Kidney tubule cell (primary cell): ENCODE data around the gene PPARA.
A peak's percentile ranks its signal among the peaks of the same experiment; 100 is the strongest.
"Not testable (repeated sequence)": the region's sequence is repeated elsewhere in the genome, so short reads cannot be mapped to it uniquely, and the experiment has no call there.

ENCODE experiments used
- DNase-seq: peaks from one replicate; pipeline ENCODE4 v3.0.0-alpha.2; 2018; ENCODE audit warnings: low spot score

PPARA gene

GRCh38 chr22:46244771-46245170 is 94.4 kb downstream of the PPARA start:
- DNase-seq = no peak

GRCh38 chr22:46245511-46245910 is 95.2 kb downstream of the PPARA start:
- peak; percentile 32 for DNase-seq

DNA sequence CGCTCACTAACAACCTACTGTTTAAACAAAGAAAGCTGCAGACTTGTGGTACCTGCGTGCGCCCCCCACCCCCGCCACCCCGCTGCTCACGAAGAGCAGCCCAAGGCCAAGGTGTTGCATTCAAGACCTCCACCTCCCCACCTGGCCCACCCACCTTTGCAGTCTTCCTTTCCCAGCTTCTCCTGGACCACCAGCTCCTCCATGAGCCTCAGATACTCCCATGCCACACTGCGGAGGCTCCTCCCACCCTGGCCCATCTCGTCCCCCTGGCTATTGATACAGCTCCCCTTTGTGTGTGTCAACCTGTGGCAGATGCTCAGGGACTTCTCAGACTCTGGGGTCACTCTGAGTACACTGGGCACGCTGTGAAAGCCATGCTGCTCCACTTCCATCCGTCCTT is 95.9 kb downstream of the PPARA start:
- no peak for DNase-seq

DNA sequence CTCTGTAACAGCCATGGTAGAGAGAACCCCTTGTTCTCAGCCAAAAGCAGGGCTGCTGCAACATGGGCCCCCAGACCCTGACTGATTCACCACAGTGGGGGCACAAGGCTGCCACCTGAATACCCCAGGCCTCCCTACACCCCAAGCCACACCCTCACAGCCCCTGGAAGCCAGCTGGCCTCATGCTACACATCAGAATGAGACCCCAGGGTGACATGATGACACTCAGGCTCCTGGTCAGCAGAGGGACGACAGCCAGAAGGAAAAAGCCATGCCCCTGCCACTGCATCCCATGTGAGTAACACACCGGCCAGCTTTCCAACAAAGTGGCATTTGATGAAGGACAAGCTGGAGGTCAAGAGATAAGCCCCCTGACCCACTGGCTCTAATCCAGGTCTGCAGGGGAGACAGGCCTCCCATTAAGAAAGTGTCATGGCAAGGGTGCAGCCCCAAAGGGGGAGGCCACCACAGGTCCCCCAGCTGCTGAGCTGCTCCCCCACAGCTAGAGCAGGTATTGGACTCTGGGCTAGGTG is 97.2 kb downstream of the PPARA start:
- no peak for DNase-seq

DNA sequence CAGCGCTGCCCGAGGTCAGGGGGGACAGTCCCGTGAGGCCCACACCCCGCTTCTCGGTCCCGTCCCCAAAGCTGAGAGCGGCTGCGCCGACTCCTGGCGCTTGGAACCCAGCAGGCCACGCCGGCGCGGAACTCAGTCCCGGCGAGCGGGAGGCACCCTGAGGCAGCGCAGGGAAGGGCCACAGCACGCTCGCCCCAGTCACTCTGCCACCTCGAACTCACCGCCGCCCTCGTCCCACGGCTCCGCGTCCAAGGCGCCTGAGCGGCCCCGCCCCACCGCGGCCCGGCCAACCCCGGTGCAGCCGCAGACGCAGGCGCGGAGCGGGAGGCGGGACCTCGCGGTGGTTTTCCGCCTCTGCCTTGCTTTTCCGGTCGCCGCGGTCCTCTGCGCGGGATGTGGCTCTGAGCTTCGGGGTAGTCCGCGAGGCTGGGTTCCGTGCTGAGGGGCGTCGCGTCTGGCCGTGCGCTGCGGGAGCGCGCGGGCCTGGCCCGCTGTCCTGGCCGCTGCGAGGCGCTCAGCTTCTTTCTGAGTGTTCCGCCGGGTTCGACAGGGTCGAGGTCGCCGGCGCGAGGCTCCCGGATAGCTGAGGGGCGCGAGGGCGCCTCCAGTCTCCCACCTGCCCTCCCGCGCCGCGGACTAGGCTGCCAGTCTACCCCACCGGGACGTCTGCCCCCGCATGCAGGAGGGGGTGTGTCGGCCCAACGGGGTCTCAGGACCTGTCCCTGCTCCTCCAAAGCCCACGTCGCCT is 99.9 kb downstream of the PPARA start, which contains the start of gene CDPF1:
Gene CDPF1 (minus strand): TSS at position 259 of the 748 bp plus-strand sequence. CDS start 2,009 bp downstream, outside the sequence.
- peak; percentile 90 for DNase-seq

DNA sequence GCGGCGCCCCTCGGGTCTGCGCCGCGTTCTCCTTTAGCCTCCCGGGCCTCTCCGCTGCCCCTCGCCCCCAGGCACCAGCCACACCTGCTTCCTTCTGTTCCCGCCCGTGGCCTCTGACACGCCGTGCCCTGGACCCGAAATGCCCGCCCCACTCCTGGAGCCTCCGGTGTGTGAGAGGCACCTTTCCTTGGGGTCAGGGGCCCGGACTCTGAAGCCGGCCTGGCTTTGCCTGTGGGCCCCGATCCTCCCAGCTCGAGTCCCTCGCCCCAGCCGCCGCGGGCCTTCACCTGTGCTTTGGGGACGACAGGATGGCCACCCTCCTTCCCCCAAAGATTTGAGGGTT is 100.4 kb downstream of the PPARA start:
- no peak for DNase-seq

GRCh38 chr22:46251266-46251665 is 100.9 kb downstream of the PPARA start:
- no peak for DNase-seq

GRCh38 chr22:46251816-46252380 is 101.6 kb downstream of the PPARA start:
- no peak for DNase-seq

DNA sequence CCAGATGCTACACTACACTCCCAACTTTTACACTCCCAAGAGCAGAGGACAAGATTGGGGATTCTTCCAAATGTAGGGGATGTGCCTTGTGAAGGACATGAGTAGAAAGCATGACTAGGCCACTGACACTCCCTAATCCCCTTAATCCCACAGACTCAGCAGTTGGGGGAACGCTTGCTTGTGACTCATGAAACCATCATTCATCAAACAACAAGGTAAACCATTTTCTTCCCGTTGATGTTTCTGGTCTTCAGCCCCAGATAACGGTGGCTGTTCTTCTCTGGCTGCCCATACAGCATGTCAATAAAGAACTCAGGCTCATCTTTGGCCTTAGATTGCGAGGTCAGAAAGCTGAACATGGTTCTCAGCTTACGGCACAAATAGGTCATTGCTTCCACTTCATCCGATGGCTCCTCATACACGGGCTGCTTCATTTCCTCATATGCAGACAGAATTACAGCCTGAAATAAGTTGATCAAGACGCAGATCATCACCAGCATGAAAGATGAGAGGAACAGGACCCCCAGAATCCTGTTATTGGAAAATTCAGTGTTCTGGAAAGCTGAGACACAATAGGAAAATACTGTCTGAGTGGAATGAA is 106.1 kb downstream of the PPARA start:
- DNase-seq = peak; percentile 5

DNA sequence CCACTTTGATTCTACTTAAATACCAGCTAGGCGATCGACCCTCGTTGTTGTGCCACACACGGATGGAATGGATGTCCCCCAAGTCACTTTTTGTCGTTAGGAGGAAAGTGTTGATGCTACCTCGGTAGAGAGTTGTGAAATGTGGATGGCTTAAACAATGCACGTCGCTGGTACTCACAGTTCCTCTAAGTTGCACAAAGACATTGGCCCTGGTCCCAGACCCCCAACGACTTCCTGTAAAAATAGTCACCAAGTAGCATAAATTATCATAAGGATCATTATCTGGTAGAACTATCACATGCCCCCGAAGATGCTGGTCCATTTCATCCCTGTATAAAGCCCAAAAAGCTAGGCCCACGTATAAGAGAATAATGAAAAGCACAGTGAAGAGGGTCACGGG is 109.0 kb downstream of the PPARA start:
- DNase-seq = no peak

GRCh38 chr22:46260038-46260437 is 109.7 kb downstream of the PPARA start:
- DNase-seq = no peak

DNA sequence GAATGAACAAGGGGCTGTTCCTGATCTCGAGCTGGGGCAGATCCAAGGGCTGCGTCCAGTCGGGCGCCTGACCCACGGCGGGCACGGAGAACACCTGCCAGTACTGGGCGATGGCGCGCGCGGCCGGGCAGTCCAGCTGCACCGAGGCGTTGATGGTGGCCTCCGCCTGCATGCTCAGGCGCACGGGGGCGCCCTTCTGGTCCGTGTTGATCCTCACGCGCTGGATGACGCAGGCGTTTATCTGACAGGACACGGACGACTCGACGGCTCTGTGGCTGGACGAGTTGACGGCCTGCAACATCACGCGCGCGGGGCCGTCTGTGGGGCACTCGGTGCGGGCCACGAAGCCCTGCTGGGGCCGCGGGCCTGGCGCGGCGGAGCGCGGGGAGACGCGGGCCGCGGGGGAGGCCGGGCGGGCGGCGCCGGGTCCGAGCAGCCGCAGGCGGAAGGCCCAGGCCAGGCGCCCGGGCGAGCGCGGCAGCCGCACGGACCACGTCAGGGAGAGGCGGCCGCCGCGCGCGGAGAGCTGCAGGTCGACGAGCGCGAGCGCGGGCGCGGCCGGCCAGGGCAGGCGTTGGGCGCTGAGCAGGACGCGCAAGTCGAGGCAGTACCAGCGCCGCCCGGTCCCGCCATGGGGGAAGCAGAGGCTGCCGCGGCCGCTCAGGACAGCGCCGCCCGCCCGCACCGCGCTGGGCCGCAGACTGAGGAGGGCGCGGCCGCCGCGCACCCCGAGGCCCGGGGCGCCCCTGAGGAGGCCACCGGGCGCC is 112.3 kb downstream of the PPARA start:
- peak; percentile 20 for DNase-seq

GRCh38 chr22:46263216-46263590 is 112.9 kb downstream of the PPARA start, which contains the start of gene PKDREJ:
TSS of gene PKDREJ (minus strand) at chr22:46263343. CDS start at chr22:46263322, 21 bp downstream.
- no peak for DNase-seq

DNA sequence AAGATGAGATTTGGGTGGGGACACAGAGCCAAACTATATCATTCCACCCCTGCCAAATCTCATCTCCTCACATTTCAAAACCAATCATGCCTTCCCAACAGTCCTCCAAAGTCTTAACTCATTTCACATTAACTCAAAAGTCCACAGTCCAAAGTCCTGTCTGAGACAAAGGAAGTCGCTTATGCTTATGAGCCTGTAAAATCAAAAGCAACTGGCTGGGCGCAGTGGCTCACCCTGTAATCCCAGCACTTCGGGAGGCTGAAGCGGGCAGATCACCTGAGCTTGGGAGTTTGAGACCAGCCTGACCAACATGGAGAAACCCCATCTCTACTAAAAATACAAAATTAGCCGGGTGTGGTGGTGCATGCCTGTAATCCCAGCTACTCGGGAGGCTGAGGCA is 114.2 kb downstream of the PPARA start:
- not testable (repeated sequence) for DNase-seq

GRCh38 chr22:46265627-46266026 is 115.3 kb downstream of the PPARA start:
- DNase-seq = not testable (repeated sequence)

- DNase-seq = peak; percentile 84
Observed at GRCh38 chr22:46267431-46268279, 117.3 kb downstream of the PPARA start, which contains the start of gene TTC38. TSS of gene TTC38 (plus strand) at chr22:46268008. CDS start at chr22:46268040, 32 bp downstream.

DNA sequence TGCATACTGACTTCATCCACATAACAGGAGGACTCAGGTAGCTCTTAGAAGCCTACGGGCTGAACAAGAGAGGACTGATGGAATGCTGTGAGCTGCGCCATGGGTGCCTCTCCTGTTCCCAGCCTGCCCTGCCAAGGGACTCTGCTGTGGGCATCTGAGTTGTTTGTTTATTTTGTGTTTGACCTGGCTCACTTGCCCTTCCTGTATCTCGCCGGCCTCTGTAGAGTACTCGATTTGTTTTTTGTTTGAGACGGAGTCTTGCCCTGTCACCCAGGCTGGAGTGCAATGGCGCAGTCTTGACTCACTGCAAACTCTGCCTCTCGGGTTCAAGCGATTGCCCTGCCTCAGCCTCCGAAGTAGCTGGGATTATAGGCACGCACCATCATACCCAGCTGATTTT is 119.2 kb downstream of the PPARA start:
- DNase-seq = no peak

DNA sequence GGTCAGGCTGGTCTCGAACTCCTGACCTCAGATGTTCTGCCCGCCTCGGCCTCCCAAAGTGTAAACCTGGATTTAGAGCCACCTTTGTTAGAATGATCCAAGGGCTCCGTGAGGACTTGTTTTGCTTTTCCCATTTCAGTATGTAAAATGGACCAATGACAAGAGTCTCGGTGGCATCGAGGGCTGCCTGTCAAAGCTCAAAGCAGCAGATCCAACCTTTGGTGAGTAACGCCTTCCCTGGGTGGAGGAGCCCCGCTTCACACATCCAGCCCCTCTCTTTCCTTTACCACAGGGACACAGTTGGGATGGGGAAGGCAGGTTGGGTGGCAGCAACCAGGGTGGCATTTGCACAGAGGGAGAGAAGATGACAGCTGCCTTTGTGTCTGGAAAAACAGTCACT is 121.9 kb downstream of the PPARA start:
- no peak for DNase-seq

DNA sequence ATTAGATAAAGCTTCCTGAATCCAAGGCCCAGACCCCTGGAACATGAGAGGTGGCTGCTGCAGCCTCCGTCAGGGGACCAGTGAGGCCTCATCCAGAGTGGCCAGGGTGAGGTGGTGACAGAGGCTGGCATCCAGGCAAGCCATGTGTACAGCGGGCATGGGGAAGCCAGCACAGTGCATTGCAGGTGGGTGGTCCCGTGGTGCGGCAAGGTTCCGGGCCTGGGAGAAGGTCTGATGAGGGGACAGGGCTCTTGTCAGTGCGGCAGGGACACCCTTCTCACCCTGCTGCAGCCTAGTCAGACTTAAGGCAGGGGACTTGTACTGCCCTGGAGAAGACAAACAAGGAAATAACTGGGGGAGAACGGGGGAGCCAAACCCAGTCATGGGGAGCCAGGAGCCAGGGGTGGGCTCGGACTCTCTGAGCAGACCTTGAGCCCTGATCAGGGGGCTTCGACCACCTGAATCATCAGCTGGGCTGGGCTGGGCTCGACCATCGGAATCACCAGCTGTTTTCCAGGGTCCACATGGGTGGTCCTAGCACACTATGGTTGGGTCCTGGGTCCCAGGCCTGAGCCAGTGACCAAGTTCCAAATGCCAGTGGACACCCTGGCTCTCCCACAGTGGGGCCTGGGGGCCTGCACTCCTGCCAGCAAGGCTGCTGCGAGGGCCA is 122.6 kb downstream of the PPARA start:
- DNase-seq = no peak

GRCh38 chr22:46273432-46274148 is 123.3 kb downstream of the PPARA start:
- no peak for DNase-seq
